Stimulated activated CD4-positive, alpha-beta T cell treated with anti-CD3 and anti-CD28 coated beads, Interleukin-12 subunit alpha, Interleukin-12 subunit beta, amount 100 ng/mL, for 24 hours (primary cell): ENCODE measurements around the gene SRGAP1.
"Not testable (repeated sequence)": the region's sequence is repeated elsewhere in the genome, so short reads cannot be mapped to it uniquely, and the experiment has no call there.

ENCODE experiments used
- DNase-seq, 2 experiments: peaks; one replicate each; pipeline ENCODE4 v3.0.0-alpha.2; 2020; ENCODE audit warnings: low read depth in 2 of 2

The SRGAP1 gene

DNA sequence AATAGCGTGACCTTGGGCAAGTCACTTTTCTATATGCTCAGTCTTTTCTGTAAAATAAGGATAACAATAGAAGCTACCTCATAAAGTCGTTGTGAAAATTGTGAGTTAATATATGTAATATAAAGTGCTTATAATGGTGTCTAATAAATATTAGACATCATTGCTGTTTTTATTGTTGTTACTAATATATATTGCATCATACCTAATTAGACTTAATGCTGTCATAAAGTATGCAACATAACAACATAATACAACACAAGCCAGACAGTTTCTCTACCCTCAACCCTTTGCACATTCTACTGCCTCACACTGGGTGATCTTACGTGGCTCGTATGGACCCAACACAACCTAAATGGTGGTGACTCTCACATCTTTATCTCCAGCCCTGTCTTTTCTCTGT lies 240.7 kb downstream of the SRGAP1 start:
- no peak for DNase-seq

DNA sequence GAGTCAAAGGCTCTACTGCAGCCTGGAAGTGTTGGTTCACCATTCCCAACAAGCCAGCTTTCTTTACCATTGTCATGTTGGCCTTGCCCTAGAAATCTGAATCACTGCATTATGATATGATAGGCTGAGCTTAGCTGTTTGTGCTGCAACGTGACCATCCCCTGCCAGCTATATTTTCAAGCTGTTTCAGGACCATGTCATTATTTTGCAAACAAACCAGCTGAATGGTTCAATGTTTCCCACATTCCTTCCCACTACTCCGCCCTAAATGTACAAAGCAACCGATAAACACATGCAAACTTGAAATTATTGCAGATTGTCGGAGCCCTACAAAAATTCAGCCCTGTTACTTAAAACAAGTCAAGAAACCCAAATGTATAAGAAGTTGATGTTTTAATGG lies 241.5 kb downstream of the SRGAP1 start:
- DNase-seq: no peak

DNA sequence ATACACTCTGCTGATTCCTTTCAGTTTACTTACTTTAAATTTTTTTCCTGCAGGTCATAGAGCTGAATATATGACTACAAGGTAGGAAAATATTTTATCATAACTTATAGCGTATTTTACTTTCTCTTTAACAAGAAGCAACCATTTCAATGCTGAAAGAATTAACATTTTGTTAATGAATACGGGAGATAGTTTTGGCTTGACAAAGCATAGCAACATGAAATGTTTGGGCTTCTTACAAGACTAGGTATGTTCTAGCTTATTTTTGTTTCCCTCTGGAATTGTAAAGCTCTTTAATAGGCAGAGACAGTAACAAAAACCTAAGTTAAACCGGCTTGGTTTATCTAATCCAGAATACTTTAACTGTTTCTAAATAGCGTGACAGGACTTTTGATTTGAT lies 242.4 kb downstream of the SRGAP1 start:
- no peak for DNase-seq

DNA sequence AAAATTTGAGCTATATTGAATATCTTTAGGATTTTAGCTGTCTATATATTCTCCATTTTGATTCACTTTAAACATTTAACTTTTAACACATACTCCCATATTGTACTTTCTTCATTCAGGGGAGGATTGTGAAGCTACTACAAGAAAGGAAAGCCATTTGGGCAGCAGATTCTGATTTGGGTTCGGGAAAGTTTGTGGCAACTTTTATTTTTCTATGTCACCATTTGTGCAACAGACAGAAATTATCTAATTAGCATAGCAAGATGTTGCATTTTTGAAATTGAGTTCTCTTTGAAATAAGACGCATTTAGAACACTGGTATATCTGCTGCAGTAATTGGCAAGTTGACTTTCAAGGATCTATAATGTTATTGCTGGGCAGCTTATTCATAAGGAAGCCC lies 243.3 kb downstream of the SRGAP1 start:
- DNase-seq: no peak

DNA sequence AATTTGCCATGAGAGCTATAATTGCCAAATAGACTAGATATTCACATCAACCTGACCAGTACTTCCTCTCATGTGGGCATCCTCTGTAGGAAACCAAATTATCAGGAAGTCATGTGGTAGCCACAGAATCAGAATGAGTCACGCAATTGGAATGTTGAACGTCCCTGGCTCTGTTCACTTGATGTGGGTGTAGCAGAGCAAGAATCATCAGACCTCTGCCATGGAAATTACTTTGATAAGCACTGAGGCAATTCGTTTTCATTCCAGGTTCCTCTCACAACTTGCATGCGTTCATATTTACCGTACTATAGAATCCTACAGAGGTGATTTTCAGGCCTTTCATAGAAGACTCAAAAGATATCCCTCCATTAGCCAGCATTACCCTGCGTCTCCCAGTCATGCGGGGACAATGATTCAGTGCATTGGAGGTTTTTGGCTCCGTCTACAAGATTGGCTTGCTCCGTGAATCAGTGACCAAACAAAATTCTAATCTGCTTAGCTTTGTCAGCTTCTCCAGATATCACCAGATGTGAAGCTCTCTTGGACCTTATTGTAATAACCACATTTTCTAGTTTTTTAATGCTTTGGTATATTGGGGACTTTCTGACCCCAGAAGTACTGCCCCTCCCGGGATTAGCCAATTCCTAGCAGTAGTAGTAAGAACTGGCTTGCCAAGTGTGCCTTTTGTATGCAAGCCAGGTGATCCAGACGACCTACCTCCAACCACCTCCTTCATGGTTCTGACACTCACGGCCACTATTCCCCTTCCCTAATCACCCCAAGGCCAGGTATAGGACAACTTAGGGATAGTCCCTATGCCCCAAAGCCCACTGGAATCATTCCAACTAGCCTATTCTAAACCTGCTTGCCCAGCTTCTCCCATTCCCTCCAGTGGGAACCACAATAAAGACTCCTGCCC lies 244.2 kb downstream of the SRGAP1 start:
- DNase-seq: no peak

DNA sequence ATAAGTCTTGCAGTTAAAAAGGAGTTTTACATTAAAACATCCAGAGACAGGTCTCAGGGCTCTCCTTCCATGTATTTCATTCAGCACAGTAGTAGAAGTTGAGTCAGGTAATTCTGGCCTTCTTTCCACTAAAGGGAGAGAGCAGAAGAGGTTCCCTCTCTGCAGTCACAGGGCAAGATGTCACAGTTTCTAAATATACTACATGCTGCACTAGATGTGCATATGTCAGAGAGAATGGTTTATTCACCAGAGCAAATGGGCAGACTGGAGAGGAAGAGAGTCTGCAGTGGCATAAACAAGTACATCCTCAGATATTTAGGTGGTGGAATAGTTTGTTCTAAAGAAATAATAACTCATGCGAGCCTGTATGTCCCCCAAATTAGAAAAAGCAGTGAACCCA lies 245.5 kb downstream of the SRGAP1 start:
- DNase-seq: no peak

DNA sequence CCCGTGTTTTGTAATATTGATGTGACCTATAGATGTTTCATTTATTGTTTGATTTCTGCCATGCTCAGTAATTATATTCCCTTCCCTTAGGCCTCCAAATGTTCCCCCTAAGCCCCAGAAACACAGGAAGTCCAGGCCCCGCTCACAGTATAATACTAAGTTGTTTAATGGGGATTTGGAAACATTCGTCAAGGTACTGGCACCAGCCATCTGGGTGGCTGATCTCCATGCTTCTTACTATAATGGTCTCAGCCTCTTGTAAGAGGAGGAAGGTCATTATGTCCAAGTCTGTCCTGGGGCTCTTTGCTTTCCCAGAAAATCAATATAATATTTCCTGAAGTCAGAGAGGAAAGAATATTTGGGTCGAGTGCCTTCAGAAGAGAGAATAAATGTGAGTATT lies 246.7 kb downstream of the SRGAP1 start:
- DNase-seq: no peak

DNA sequence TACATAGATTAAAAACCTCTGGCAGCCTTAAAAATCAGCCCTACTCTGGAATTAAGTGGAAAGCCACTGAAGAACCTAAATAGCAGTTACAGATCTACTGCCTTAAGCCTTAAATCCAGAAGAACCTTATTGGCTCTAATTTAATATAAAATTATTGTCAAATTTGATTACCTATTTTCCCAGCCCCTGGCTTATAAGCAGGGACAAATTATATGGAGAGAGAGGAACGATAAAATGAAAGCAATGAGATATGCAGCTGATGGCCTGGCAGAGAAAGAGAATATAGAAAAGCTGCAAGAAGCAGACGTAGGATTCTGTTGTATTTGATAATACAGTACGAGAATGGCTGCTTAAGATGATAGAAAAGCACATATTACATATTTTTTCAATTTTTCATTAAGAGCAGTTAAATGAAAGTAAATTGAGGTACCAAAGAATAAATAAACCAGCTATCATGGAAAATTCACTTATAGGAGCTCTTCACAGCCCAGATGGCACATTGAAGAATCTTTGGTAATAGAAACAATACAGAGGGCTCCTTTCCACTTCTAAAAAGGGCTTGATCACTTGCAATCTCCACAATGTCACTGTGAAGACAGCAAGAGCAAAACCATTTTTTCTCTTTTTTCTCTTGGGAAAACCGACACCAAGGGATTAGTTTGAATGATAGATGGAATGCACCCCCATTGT lies 248.2 kb downstream of the SRGAP1 start:
- DNase-seq: no peak

DNA sequence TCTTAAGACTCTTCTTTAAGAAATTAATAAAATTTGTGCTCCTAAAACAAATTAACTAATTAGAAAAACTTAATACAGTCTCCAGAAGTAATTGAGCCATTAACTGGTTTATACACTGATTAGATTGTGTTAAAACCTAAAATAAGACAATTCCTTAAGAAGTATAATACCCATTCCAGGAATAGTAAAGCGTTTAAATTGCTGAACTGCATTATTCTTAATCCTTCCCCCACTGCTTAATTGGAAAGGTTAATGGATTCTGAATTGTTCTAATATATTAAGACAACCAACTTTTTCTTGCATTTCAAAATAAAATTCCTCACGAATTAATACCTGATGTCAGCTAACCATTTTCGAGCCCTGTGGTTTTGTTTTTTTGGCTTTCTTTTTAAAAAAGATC lies 249.2 kb downstream of the SRGAP1 start:
- no peak for DNase-seq

DNA sequence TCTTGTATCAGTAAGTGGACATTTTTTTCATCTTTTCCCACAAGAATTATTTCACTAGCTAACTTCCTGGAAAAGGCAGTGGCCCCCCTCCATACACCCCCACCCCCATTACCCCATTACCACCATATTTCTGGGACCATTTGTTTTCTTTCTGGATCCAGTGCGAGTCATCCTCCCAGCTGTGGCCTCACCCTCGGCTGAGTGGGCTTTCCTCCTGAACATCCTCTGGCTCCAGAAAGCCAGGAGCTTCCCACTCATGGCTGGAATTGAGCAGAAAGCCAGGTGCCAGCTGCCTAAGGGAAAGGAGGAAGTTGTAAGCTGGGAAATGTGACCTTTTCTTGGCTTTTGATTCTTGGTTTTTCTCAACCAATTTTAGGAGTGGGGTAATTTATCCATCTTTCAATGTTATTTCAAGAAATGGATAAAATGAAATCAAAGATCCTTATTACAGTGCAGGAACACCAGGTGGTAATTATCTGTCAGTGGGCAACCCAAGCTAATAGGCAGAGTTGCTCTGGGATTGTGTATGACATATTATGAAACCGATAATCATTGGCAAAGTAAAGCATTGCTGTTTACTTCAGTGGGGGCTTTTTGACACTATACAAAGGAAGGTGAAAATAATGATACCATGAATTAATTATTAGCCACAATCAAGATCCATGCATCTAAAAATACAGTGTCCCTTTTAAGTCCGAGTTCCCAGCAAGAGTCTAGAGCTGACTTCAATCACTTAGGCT lies 253.0 kb downstream of the SRGAP1 start:
- no peak for DNase-seq

DNA sequence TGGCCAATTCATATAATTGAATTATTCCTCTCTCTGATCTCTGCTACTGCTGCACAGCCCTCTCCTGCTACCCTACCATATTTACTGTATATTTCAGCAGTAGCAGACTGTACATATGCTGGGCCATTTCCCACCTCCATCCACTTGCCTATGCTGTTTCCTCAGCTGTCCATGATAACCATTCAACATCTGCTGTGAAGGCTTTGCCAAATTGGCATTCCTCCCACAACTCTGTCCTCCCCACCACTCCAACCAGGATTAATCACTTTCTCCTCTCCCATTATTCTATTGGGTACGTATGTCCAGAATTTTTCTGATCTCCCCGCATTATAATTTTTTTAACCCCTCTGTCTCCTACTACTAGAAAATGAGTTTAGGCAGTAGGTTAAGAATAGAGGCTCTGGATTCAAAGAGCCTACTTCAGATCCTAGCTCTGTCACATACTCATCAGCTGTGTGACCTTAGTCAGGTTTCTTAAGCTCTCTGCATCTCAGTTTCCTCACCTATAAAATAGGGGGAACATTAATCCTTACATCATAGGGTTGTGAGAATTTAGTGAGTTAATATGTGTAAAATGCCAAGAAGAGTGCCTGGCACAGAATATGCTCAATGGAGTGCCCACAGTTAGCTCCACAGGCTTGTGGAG lies 254.3 kb downstream of the SRGAP1 start:
- no peak for DNase-seq

DNA sequence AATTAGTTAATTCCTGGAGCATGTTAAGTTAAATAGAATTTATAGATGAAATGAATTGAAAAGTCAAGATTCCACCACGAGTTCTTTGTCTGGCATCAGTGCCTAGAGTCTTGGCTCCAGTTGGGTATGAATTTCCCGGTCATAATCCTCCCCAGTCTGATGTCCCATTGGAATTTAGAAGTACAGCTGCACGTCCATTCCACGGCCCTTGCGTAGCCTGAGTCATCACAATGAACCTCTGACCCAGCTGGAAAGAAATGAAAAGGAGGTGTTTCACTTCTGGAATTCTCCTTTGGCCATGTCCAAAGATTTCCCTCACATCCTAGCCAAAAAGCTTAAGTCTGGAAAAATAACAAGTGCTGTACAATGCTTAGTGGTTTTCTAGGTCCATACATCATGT lies 254.9 kb downstream of the SRGAP1 start:
- DNase-seq: no peak

DNA sequence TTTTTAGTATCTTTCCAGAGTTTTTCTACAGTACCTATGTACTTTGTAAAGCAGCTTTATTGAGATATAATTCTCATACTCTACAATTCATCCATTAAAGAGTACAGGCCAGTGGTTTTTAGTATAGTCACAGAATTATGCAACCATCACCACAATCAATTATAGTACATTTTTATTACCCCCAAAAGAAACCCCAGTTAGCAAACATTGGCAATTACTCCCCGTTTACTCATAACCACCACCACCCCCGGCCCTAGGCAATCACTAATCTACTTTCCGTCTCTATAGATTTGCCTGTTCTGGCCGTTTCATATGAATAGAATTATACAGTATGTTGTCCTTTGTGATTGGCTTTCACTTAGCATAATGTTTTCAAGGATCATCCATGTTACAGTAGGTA lies 257.8 kb downstream of the SRGAP1 start:
- no peak for DNase-seq

DNA sequence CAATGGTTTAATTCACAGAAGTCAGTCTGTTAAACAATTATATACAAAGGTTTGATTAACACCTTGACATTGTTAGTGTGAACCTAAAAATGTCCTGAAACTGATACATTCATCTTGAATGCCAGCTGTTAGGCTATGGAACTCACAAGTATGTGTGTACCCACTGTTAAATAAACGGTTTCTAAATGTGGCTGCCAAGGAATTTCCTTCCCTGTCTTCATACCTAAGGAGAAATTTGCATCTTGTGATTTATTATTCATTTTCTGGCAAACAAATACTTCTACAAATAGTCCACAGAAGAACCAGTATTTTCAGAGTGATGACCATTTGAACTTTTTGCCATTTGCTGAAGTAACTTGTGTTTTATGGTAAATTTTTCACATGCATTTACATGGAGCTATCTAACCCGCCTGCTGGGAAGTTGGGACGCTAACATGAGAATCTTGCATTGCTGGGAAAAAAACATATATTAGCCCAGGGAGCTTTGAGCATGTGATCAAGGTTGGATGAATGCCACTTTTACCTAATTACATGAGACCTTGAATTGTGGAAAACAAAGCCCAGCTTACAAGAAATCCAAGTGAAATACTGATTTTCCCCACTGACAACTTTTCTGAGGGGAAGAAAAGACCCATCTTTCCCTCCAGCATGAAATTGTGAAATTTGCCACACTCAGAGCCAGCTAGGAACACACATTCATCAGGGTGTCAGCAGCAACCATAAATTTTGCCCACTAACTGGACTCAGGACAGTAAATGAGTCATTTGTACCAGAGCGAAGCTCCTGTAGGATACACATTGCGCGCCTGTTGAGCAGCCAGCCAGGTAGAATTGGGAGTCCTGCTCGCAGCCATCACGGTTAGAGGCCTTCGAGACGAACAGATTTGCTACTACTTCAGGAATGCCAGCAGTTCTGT lies 259.6 kb downstream of the SRGAP1 start:
- DNase-seq: no peak

DNA sequence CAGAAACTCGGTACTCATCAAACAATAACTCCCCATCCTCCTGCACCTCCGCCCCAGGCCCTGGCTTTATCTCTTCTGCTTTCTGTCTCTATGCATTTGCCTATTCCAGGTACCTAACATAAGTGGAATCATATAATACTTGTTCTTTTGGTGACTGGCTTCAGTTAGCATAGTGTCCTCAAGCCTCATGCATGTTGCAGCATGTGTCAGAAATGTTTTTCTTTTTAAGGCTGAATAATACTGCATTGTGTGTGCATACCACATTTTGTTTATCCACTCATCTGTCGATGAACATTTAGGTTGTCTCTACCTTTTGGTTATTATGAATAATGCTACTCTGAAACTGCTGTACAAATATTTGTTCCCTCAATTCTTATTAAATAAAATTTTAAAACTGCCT lies 260.5 kb downstream of the SRGAP1 start:
- DNase-seq: no peak

DNA sequence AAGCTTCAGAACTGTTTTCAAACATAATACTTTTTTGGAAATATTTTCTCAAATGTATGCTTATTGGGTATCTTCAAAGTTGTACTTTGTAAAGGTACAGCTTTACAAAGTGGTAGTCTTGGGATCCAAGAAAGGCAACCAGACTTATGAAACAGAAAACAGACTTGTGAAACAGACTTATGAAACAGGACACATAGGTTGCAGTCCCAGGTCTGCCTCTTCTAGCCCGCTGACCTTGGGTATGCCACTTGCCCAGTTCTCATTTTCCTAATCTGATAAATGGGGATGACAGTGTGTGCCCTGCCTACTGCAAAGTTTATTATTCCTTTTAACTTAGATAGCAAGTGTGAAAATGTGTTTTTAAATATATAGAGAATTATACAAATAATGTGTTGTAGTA lies 263.3 kb downstream of the SRGAP1 start:
- DNase-seq: no peak

DNA sequence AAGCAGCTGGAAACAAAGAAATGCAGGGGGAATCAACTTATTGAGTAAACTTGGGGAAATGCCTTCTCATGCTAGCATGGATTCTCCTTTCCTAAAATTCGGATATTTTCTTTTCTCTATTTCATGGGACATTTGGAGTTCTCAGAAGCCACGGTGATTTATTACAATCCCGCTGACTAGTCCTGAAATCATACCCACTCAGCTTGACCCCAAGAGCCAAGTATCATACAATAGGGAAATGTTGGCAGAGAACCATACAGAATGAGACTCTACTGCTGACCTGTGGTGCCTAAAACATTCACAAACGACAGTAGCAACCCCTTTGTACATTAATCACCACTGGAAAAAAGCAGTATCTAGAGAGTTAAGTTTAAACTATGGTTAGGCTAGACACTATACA lies 265.2 kb downstream of the SRGAP1 start:
- no peak for DNase-seq

DNA sequence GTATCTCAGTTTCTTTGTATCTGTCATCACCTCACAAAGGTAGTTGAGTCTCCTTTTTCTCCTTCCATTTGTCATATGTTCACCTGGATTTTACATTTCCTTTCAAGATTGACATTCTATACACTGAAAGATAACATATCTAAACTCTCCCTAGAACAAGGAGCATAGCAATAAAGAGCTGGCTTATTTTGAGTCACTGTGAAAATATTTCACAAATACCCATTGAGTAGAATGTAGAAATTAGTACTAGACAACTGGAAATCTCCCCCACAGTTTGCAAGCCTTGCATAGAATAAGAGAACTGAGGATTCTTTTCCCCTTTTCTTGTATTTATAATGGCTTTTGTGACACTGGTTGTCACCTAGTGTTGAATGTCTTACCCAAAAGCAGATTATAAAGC lies 266.4 kb downstream of the SRGAP1 start:
- no peak for DNase-seq

DNA sequence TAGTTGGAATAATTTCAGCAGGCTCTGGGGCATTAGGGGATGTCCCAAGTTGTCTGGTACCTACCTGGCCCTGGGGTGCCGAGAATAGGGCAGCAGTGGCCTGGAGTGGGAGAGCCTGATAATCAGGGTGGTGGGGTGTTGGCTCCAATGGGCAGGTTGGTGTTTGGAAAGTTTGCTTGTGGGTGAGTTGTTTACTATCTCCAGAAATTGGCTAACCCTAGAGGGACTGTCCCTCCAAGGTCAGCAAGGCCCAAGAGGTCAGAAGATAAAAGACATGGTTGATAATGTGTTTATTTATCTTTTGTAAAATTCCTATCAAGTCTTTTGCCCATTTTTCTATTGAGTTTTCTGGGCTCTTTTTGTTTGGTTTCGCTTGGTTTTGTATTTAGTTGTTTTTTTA lies 272.5 kb downstream of the SRGAP1 start:
- DNase-seq: no peak

DNA sequence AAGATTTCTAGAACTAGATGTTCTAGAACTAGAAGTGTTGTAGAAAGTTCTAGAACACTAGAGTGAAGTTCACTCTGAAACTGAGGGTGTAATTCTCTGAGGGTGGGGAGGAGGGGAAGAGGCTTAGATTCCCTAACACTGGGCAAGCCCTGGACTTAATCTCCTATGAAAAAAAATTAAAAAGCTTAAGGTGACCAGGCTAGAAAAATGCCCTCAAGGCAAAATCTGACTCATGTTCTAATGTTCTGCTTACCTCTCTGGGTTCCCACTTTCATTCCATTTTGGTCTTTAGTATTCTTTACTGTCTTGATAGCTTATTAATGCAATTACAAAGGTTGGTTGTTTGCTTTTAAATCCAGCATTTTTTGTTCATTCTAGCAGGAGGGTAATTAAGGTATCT lies 276.1 kb downstream of the SRGAP1 start:
- no peak for DNase-seq

DNA sequence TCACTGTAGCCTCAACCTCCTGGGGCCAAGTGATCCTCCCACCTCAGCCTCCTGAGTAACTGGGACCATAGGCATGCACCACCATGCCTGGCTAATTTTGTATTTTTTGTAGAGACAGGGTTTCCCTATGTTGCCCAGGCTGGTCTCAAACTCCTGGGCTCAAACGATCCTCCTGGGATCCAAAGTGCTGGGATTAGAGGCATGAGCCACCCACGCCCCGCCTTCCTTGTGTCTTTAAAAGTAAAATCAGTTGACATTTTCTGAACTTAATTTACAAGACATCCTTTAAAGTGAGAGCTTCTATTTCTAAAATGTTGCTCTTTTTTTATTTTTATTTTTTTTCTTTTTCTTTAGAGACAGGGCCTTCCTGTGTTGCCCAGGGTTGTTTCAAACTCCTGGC lies 276.6 kb downstream of the SRGAP1 start:
- DNase-seq: not testable (repeated sequence)
